Nephron progenitor cell (in vitro differentiated cells): ENCODE data around the gene IMPDH1.
"Not testable (repeated sequence)": the region's sequence is repeated elsewhere in the genome, so short reads cannot be mapped to it uniquely, and the experiment has no call there.

Experiments
- DNase-seq: peaks from one replicate; pipeline ENCODE4 v3.0.0; 2021
- H3K27ac Mint-ChIP-seq: 2 replicates; pipeline ENCODE4 v1.8.0; 2021; ENCODE audit warnings: mild to moderate bottlenecking, moderate library complexity, mixed read lengths
- H3K27me3 Mint-ChIP-seq: 2 replicates; pipeline ENCODE4 v1.8.0; 2021; ENCODE audit warnings: mild to moderate bottlenecking, low read depth, mixed read lengths; ENCODE audit not compliant: poor library complexity
- H3K36me3 Mint-ChIP-seq: 2 replicates; pipeline ENCODE4 v1.8.0; 2021; ENCODE audit warnings: low read depth, mixed read lengths
- H3K4me1 Mint-ChIP-seq: 2 replicates; pipeline ENCODE4 v1.8.0; 2021; ENCODE audit warnings: mixed read lengths
- H3K4me3 Mint-ChIP-seq: 2 replicates; pipeline ENCODE4 v1.8.0; 2021; ENCODE audit warnings: mild to moderate bottlenecking, moderate library complexity, mixed read lengths
- H3K9me3 Mint-ChIP-seq: 2 replicates; pipeline ENCODE4 v1.8.0; 2021; ENCODE audit warnings: mild to moderate bottlenecking, moderate library complexity, mixed read lengths
- CTCF ChIP-seq: fragments of 200-600 bp; sonication (generic); IDR thresholded peaks from 2 replicates; pipeline ENCODE4 v1.5.0; 2021; ENCODE audit warnings: antibody characterized with exemption

IMPDH1 gene

GRCh38 chr7:128409596-128410450 is at the start of gene IMPDH1:
Gene IMPDH1, minus strand, starts transcription at chr7:128409982. Its CDS starts 81 bp downstream, at chr7:128409901.
- Mint-ChIP-seq H3K4me3 (peak within 1 kb of the TSS; percentile 90), H3K27me3 (peaks cover 73% of the 10 kb centered on the region), H3K27ac (no peak within 1 kb of the TSS), H3K4me1 (peaks cover 29% of the 10 kb centered on the region), H3K36me3 (no peaks in the 10 kb centered on the region), H3K9me3 (peaks cover 17% of the 10 kb centered on the region)
- no peak for TF ChIP-seq CTCF
- DNase-seq: peak; percentile 96

- H3K4me3 Mint-ChIP-seq: peak overlapping the region; percentile 67
- peak; percentile 46 for DNase-seq
- peaks cover 49% of the 10 kb centered on the region for H3K4me1 Mint-ChIP-seq
- H3K27ac Mint-ChIP-seq: no peak overlapping the region
- H3K36me3 Mint-ChIP-seq: peaks cover 56% of the 10 kb centered on the region
- H3K27me3 Mint-ChIP-seq: no peaks in the 10 kb centered on the region
- TF ChIP-seq CTCF: peak; percentile 75
- peaks cover 20% of the 10 kb centered on the region for H3K9me3 Mint-ChIP-seq
Observed at GRCh38 chr7:128459394-128459878, 49.7 kb upstream of the IMPDH1 start.

DNA sequence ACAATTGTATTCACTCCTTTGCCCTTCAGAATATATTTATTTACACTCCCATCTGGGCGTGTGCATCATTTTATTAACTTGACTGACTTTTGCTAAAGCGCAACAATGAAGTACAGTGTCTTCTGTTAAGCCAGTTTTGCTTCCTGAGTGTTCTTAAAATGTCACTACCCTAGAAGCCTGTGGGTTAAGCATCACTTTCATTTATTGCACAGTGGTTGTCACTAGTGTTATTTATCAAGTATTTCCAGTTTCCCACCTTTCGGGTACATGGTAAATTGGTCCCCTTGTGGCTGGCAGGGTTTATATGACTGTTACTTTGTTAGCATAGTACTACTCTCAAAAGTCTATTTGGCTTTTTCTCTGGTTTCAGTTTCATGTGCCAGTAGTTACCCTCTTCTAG is 49.2 kb upstream of the IMPDH1 start:
- peak overlapping the region; percentile 98 for H3K4me3 Mint-ChIP-seq
- no peaks in the 10 kb centered on the region for H3K27me3 Mint-ChIP-seq
- no peak for DNase-seq
- H3K36me3 Mint-ChIP-seq: peaks cover 51% of the 10 kb centered on the region
- peaks cover 54% of the 10 kb centered on the region for H3K4me1 Mint-ChIP-seq
- no peak for TF ChIP-seq CTCF
- peaks cover 18% of the 10 kb centered on the region for H3K9me3 Mint-ChIP-seq
- H3K27ac Mint-ChIP-seq: peak overlapping the region; percentile 79

DNA sequence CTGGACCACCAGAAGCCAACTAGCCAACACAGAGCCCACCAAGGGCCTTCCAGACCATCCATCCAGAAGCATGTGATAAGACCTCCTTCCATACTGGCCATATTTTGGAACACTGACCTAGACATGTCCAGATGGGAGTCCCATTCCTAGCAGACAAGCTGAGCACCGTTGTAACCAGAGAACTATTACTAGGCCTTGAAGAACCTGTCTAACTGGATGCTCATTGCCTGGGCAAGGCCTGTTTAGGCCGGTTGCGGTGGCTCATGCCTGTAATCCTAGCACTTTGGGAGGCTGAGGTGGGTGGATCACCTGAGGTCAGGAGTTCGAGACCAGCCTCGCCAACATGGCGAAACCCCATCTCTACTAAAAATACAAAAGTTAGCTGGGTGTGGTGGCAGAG is 47.6 kb upstream of the IMPDH1 start:
- not testable (repeated sequence) for DNase-seq, H3K9me3 Mint-ChIP-seq, H3K27ac Mint-ChIP-seq, H3K27me3 Mint-ChIP-seq
- Mint-ChIP-seq H3K36me3 (peaks cover 38% of the 10 kb centered on the region), H3K4me3 (peak overlapping the region; percentile 98), H3K4me1 (peaks cover 65% of the 10 kb centered on the region)

DNA sequence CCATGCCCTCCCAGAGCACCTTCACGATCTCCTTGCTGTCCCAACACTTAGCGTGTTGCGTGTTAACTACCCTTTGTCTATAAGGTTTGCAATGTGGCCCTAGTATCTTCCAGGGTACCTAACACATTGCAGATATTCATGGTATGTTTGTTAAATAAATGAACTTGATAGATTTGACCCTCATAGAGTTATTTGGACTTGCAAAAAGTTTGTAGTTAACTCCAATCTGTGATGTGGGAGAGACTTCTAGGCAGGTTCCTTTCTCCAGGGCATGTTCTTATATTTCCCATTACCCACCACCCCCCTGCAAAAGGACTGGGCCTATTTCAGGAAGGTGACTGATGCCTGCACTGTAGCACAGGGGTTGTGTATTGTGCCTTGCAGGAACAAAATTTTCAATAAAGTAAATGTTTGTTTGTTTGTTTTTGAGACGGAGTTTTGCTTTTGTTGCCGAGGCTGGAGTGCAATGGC is 46.5 kb upstream of the IMPDH1 start:
- Mint-ChIP-seq H3K36me3 (peaks cover 30% of the 10 kb centered on the region), H3K4me3 (peak overlapping the region; percentile 98), H3K9me3 (no peaks in the 10 kb centered on the region), H3K27ac (peak overlapping the region; percentile 97), H3K27me3 (no peaks in the 10 kb centered on the region), H3K4me1 (peaks cover 70% of the 10 kb centered on the region)
- no peak for DNase-seq
- TF ChIP-seq CTCF: no peak

DNA sequence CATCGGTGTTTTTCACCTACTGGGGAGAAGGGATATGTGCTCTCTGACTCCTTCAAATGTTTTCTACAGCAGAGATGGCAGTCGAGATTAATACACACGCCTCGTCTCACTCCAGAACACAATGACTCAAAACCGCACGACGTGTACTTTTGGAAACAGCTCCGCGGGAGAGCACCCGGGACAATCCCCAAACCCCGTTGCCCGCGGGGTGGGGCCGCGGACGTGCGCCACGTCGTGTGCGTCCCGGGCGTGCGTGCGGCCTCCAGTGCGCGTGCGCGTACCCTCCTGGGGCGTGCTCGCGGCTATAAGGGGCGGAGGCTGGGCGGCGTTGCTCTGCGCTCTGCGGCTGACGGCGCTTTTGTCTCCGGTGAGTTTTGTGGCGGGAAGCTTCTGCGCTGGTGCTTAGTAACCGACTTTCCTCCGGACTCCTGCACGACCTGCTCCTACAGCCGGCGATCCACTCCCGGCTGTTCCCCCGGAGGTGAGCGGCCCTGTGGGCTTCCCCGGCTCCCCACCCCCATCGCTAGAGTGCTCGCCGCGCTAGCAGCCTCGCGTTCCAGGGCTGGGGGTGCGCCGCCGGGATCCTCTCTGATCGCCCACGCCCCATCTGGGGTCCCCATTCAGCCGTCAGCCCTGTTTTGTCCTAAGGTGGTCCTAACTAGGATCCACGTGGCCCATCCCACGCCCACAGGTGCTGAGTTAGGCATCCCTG is 45.9 kb upstream of the IMPDH1 start, which contains the start of gene HILPDA:
TSS of gene HILPDA (plus strand) at position 336 of the 712 bp plus-strand sequence. CDS start 1,391 bp downstream, outside the sequence.
- peak within 1 kb of the TSS; percentile 97 for H3K27ac Mint-ChIP-seq
- peak within 1 kb of the TSS; percentile 98 for H3K4me3 Mint-ChIP-seq
- H3K4me1 Mint-ChIP-seq: peaks cover 70% of the 10 kb centered on the region
- no peaks in the 10 kb centered on the region for H3K9me3 Mint-ChIP-seq
- peaks cover 29% of the 10 kb centered on the region for H3K36me3 Mint-ChIP-seq
- no peak for TF ChIP-seq CTCF
- peak; percentile 86 for DNase-seq
- H3K27me3 Mint-ChIP-seq: no peaks in the 10 kb centered on the region
